HG03442 (cell line): Measurements from ENCODE around the gene ACOT6.
"Not testable (repeated sequence)": the region's sequence is repeated elsewhere in the genome, so short reads cannot be mapped to it uniquely, and the experiment has no call there.

Source experiments
- ATAC-seq: cut with Tn5 transposase; IDR thresholded peaks from one replicate; pipeline ENCODE4 v1.9.1; 2021; ENCODE audit warnings: mild to moderate bottlenecking, moderate library complexity; ENCODE audit not compliant: unreplicated experiment

ACOT6 gene

GRCh38 chr14:73612339-73613045, at the start of gene ACOT6:
TSS of gene ACOT6 (plus strand) at chr14:73612517. CDS start at chr14:73612572, 55 bp downstream.
- ATAC-seq: peak; percentile 77

GRCh38 chr14:73562696-73563095, 49.6 kb upstream of the ACOT6 start:
- ATAC-seq: not testable (repeated sequence)

- not testable (repeated sequence) for ATAC-seq
Measured at GRCh38 chr14:73566431-73566830, 45.9 kb upstream of the ACOT6 start.

- ATAC-seq: not testable (repeated sequence)
Measured at GRCh38 chr14:73566935-73567334, 45.4 kb upstream of the ACOT6 start.

GRCh38 chr14:73567358-73567757, 45.0 kb upstream of the ACOT6 start:
- ATAC-seq: no peak

- no peak for ATAC-seq
Measured at GRCh38 chr14:73567951-73568885, 44.1 kb upstream of the ACOT6 start.

GRCh38 chr14:73568886-73569184, 43.5 kb upstream of the ACOT6 start:
- not testable (repeated sequence) for ATAC-seq

- peak; percentile 59 for ATAC-seq
Measured at GRCh38 chr14:73569185-73569958, 42.9 kb upstream of the ACOT6 start, which contains the start of gene ACOT2. TSS of gene ACOT2 (plus strand) at chr14:73569213. CDS start at chr14:73569241, 28 bp downstream.

GRCh38 chr14:73570913-73571312, 41.4 kb upstream of the ACOT6 start:
- not testable (repeated sequence) for ATAC-seq

- not testable (repeated sequence) for ATAC-seq
Measured at GRCh38 chr14:73573034-73573433, 39.3 kb upstream of the ACOT6 start.

GRCh38 chr14:73573740-73574139, 38.6 kb upstream of the ACOT6 start:
- not testable (repeated sequence) for ATAC-seq

- ATAC-seq: not testable (repeated sequence)
Measured at GRCh38 chr14:73574251-73574650, 38.1 kb upstream of the ACOT6 start.

GRCh38 chr14:73576391-73576790, 35.9 kb upstream of the ACOT6 start:
- no peak for ATAC-seq

GRCh38 chr14:73577214-73577613, 35.1 kb upstream of the ACOT6 start:
- ATAC-seq: not testable (repeated sequence)

- not testable (repeated sequence) for ATAC-seq
Measured at GRCh38 chr14:73582102-73582979, 30.0 kb upstream of the ACOT6 start.

- ATAC-seq: no peak
Measured at GRCh38 chr14:73588695-73589094, 23.6 kb upstream of the ACOT6 start.

GRCh38 chr14:73589116-73589515, 23.2 kb upstream of the ACOT6 start:
- no peak for ATAC-seq

GRCh38 chr14:73590673-73591004, 21.7 kb upstream of the ACOT6 start:
- ATAC-seq: not testable (repeated sequence)

GRCh38 chr14:73591690-73592449, 20.4 kb upstream of the ACOT6 start, which contains the start of gene ACOT4:
TSS of gene ACOT4 (plus strand) at chr14:73591873. CDS start at chr14:73591960, 87 bp downstream.
- no peak for ATAC-seq
